Natural killer cell (primary cell): ENCODE results near the gene NCAM2. TPM values are rescaled to one million over a fixed set of nuclear protein-coding genes. Genes with fewer than 3 reads are reported as not detected.

ENCODE experiments used
- ATAC-seq, 3 donors: fragments of 150-1000 bp in 2 of 3; fragments of 200-7000 bp in 1 of 3; cut with Tn5 transposase; 1 replicate in 1 of 3; 2 replicates in 2 of 3; pipeline ENCODE4 v1.10.0; 2021; ENCODE audit warnings: mild to moderate bottlenecking in 2 of 3, moderate library complexity in 2 of 3
- DNase-seq, 2 donors: peaks; one replicate each; pipeline versions ENCODE4 v3.0.0 to v3.0.0-alpha.2; 2013 to 2021; ENCODE audit warnings: mixed read lengths in 1 of 2
- H3K27ac ChIP-seq: one replicate; pipeline ENCODE4 v1.5.1; 2013; ENCODE audit warnings: mild to moderate bottlenecking, low read length
- H3K27me3 ChIP-seq: one replicate; pipeline ENCODE4 v1.6.1; 2013; ENCODE audit warnings: low read length; ENCODE audit not compliant: control insufficient read depth, insufficient read depth
- H3K36me3 ChIP-seq: one replicate; pipeline ENCODE4 v1.6.1; 2013; ENCODE audit warnings: low read length; ENCODE audit not compliant: control insufficient read depth, insufficient read depth
- H3K4me1 ChIP-seq: one replicate; pipeline ENCODE4 v1.6.1; 2013; ENCODE audit warnings: low read length; ENCODE audit not compliant: control insufficient read depth, insufficient read depth
- H3K4me3 ChIP-seq: one replicate; pipeline ENCODE4 v1.5.1; 2013; ENCODE audit warnings: low read length
- H3K9me3 ChIP-seq: one replicate; pipeline ENCODE4 v1.6.1; 2013; ENCODE audit warnings: low read length; ENCODE audit not compliant: control insufficient read depth, insufficient read depth
- H3K27ac Mint-ChIP-seq, 2 donors: one replicate each; pipeline ENCODE4 v1.8.0; 2022; ENCODE audit warnings: mild to moderate bottlenecking in 2 of 2, mixed read lengths in 2 of 2, moderate library complexity in 1 of 2
- H3K27me3 Mint-ChIP-seq, 2 donors: one replicate each; pipeline ENCODE4 v1.8.0; 2022; ENCODE audit warnings: low read depth in 2 of 2, mixed read lengths in 2 of 2
- H3K36me3 Mint-ChIP-seq: one replicate; pipeline ENCODE4 v1.8.0; 2022; ENCODE audit warnings: mixed read lengths
- H3K4me1 Mint-ChIP-seq, 2 donors: one replicate each; pipeline ENCODE4 v1.8.0; 2022; ENCODE audit warnings: mixed read lengths in 2 of 2
- H3K4me3 Mint-ChIP-seq: one replicate; pipeline ENCODE4 v1.8.0; 2022; ENCODE audit warnings: mild to moderate bottlenecking, moderate library complexity, mixed read lengths
- H3K9me3 Mint-ChIP-seq, 2 donors: one replicate each; pipeline ENCODE4 v1.8.0; 2022; ENCODE audit warnings: mixed read lengths in 2 of 2
- WGBS: methylation state at CpG from one replicate; pipeline ENCODE4 v1.1.7; 2013; ENCODE audit warnings: missing lambda C conversion rate; ENCODE audit not compliant: insufficient coverage; 5-methylcytosine and 5-hydroxymethylcytosine counted together
- intact Hi-C: fragments of 100-400 bp; cut with micrococcal nuclease; formaldehyde crosslinking; loops from one replicate; pipeline ENCODE4 v1.14.2; 2022
- total RNA-seq, 4 donors: library from RNA; stranded (reverse); fragments of 120-200 nt in 1 of 4; gene quantifications; one replicate each; pipeline versions ENCODE4 v1.2.3 to v1.2.4, GENCODE V29; 2013 to 2022
- TF ChIP-seq, protein P1 (sequence below): fragments of 200-600 bp; IDR thresholded peaks from one replicate; pipeline ENCODE4 v1.8.0; 2022; ENCODE audit warnings: antibody characterized with exemption

NCAM2 gene
- total RNA-seq, 3 donors from 2014 or later (not counting 1 experiment from before 2014, with no cell fraction given) = not detected

DNA sequence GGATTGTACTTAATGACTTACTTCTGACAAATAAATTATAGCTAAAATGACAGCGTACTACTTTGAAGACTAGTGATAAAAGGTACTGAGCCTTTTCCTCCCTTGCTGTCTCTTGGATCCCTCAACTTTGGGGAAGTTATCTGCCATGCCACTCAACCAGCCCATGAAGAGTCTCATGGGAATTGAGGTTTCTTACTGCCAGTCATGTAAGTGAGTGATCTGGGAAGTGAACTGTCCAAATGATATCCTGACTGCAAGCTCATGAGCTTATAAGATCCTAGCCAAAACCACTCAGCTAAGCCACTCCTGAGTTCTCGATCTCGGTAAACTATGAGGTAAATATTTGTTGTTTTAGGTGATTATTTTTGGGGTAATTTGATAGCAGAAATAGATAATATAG, 247.8 kb downstream of the NCAM2 start:
- intact Hi-C loops = no loop called here
- Mint-ChIP-seq H3K4me1 (no peaks in the 10 kb centered on the region), H3K4me3 (no peak overlapping the region), H3K9me3 (peaks cover 0 to 15% of the 10 kb centered on the region in 2 donors), H3K36me3 (no peaks in the 10 kb centered on the region), H3K27me3 (no peaks in the 10 kb centered on the region), H3K27ac (no peak overlapping the region)
- Histone ChIP-seq H3K4me3 (no peak overlapping the region), H3K27me3 (no peaks in the 10 kb centered on the region), H3K9me3 (no peaks in the 10 kb centered on the region), H3K4me1 (no peaks in the 10 kb centered on the region), H3K36me3 (no peaks in the 10 kb centered on the region), H3K27ac (no peak overlapping the region)
- ATAC-seq (no peak), DNase-seq (no peak)
- 100% methylated on average over 2 of the region's 3 CpGs for whole genome bisulfite sequencing
- TF ChIP-seq, protein P1, sequence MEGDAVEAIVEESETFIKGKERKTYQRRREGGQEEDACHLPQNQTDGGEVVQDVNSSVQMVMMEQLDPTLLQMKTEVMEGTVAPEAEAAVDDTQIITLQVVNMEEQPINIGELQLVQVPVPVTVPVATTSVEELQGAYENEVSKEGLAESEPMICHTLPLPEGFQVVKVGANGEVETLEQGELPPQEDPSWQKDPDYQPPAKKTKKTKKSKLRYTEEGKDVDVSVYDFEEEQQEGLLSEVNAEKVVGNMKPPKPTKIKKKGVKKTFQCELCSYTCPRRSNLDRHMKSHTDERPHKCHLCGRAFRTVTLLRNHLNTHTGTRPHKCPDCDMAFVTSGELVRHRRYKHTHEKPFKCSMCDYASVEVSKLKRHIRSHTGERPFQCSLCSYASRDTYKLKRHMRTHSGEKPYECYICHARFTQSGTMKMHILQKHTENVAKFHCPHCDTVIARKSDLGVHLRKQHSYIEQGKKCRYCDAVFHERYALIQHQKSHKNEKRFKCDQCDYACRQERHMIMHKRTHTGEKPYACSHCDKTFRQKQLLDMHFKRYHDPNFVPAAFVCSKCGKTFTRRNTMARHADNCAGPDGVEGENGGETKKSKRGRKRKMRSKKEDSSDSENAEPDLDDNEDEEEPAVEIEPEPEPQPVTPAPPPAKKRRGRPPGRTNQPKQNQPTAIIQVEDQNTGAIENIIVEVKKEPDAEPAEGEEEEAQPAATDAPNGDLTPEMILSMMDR = no peak

DNA sequence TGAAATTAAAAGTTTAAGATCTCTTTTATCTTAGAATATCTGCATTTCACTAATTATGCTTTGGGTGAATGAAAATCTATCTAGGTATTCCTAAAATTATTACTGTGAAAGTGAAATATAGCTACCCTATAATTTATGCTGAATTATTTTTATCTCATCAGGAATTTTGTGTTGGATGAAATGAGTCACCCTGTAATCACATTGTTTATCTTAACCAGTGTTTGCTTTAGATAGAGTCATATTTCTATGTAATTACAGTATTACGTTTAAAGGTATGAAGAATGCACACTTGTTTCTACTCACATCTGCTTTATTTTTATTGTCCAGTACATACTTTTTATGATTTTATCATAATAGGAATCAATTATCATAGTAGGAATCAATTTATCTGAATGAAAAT, 249.2 kb downstream of the NCAM2 start:
- intact Hi-C loops = no loop called here
- DNase-seq (no peak), ATAC-seq (no peak)
- peaks cover 0 to 12% of the 10 kb centered on the region in 2 donors for H3K9me3 Mint-ChIP-seq
- H3K27ac ChIP-seq = no peak overlapping the region
- no peaks in the 10 kb centered on the region for H3K36me3 Mint-ChIP-seq
- no peaks in the 10 kb centered on the region for H3K4me1 ChIP-seq
- no peaks in the 10 kb centered on the region for H3K9me3 ChIP-seq
- TF ChIP-seq, protein P1 = no peak
- H3K27me3 Mint-ChIP-seq = no peaks in the 10 kb centered on the region
- H3K4me3 ChIP-seq = no peak overlapping the region
- no peak overlapping the region for H3K27ac Mint-ChIP-seq
- H3K4me1 Mint-ChIP-seq = no peaks in the 10 kb centered on the region
- no CpG with 5 or more reads among the region's 1 CpG for WGBS
- H3K4me3 Mint-ChIP-seq = no peak overlapping the region
- no peaks in the 10 kb centered on the region for H3K27me3 ChIP-seq
- no peaks in the 10 kb centered on the region for H3K36me3 ChIP-seq

DNA sequence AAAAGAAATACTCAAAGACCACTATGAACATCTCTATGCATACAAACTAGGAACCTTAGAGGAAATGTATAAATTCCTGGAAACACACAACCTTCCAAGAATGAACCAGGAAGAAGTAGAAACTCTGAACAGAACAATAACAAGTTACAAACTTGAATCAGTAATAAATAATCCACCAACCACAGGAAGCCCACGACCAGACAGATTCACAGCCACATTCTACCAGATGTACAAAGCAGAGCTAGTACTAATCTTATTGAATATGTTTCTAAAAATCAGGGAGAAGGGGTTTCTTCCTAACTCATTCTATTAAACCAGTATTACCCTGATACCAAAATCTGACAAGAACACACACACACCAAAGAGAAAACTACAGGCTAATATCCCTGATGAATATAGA, 263.8 kb downstream of the NCAM2 start:
- no peak overlapping the region for H3K27ac ChIP-seq
- no peaks in the 10 kb centered on the region for H3K27me3 ChIP-seq
- no CpG with 5 or more reads among the region's 1 CpG for WGBS
- Mint-ChIP-seq H3K27ac (no peak overlapping the region), H3K9me3 (peaks cover 0 to 6% of the 10 kb centered on the region in 2 donors), H3K27me3 (no peaks in the 10 kb centered on the region), H3K4me1 (peaks cover 0 to 7% of the 10 kb centered on the region in 2 donors), H3K36me3 (no peaks in the 10 kb centered on the region), H3K4me3 (no peak overlapping the region)
- H3K4me1 ChIP-seq = no peaks in the 10 kb centered on the region
- H3K4me3 ChIP-seq = no peak overlapping the region
- no peaks in the 10 kb centered on the region for H3K36me3 ChIP-seq
- DNase-seq (no peak), ATAC-seq (no peak)
- intact Hi-C loops = no loop called here
- TF ChIP-seq, protein P1 = no peak
- peaks cover 7% of the 10 kb centered on the region for H3K9me3 ChIP-seq

DNA sequence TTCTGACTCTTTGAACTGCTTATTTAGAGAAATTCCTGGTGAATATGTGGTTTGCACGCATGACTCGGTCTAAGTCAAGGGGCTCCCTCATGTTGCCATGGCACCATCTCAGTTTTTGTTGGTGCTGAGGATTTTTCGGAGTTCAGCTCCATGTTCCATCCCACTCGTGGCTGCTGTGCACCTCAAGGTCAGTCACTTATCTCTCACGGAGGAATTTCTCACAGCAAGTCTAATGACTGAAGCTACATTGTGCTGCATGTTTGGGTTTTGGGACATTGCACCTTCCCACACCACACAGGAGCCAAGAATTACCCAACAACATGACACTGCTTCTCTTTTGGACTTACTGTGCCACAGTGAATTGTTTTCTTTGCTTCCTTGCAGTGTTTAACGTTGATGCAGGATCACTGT, 269.9 kb downstream of the NCAM2 start:
- Mint-ChIP-seq H3K4me1 (no peaks in the 10 kb centered on the region), H3K9me3 (peaks cover 0 to 2% of the 10 kb centered on the region in 2 donors), H3K4me3 (no peak overlapping the region), H3K36me3 (no peaks in the 10 kb centered on the region), H3K27ac (no peak overlapping the region), H3K27me3 (no peaks in the 10 kb centered on the region)
- TF ChIP-seq, protein P1 = no peak
- no peak for DNase-seq
- ATAC-seq = no peak
- WGBS = 86% methylated on average over 6 of the region's 6 CpGs
- Histone ChIP-seq H3K4me1 (no peaks in the 10 kb centered on the region), H3K9me3 (no peaks in the 10 kb centered on the region), H3K27me3 (no peaks in the 10 kb centered on the region), H3K4me3 (no peak overlapping the region), H3K27ac (no peak overlapping the region), H3K36me3 (no peaks in the 10 kb centered on the region)
- intact Hi-C loops = no loop called here
